Esophagus muscularis mucosa (tissue), 4 donors: ENCODE measurements around the gene NTN5. TPM values are rescaled to one million over a fixed set of nuclear protein-coding genes. Genes with fewer than 3 reads are reported as not detected.

ENCODE experiments used
- DNase-seq: peaks from one replicate; pipeline ENCODE4 v3.0.0-alpha.2; 2017; ENCODE audit errors: extremely low spot score
- H3K27ac ChIP-seq, 4 donors: fragments of 200-600 bp; sonication (generic); replicated peaks in 1 of 4; 1 replicate in 3 of 4; 2 replicates in 1 of 4; pipeline ENCODE4 v1.5.1; 2016 to 2019; ENCODE audit warnings: mild to moderate bottlenecking in 1 of 4
- H3K27me3 ChIP-seq, 4 donors: fragments of 200-600 bp; sonication (generic); one replicate each; pipeline versions ENCODE4 v1.5.1 to v1.6.0; 2016 to 2019
- H3K36me3 ChIP-seq, 4 donors: fragments of 200-600 bp; sonication (generic); one replicate each; pipeline ENCODE4 v1.5.1; 2016 to 2019
- H3K4me1 ChIP-seq, 4 donors: fragments of 200-600 bp; sonication (generic); one replicate each; pipeline ENCODE4 v1.5.1; 2016 to 2019
- H3K4me3 ChIP-seq, 4 donors: fragments of 200-600 bp; sonication (generic); 1 replicate in 2 of 4; 2 replicates in 2 of 4; pipeline ENCODE4 v1.5.1; 2016 to 2019; ENCODE audit warnings: mild to moderate bottlenecking in 4 of 4, moderate library complexity in 1 of 4
- H3K9me3 ChIP-seq, 4 donors: fragments of 200-600 bp; sonication (generic); 1 replicate in 3 of 4; 2 replicates in 1 of 4; pipeline ENCODE4 v1.5.1; 2016 to 2019
- CTCF ChIP-seq, 3 experiments: fragments of 200-600 bp in 2 of 3; fragments of 450-650 bp in 1 of 3; sonication (generic) in 2 of 3; IDR thresholded peaks; one replicate each; pipeline ENCODE4 v1.5.1; 2017 to 2019; ENCODE audit warnings: antibody characterized with exemption in 3 of 3, mild to moderate bottlenecking in 2 of 3, moderate library complexity in 1 of 3
- EP300 ChIP-seq: sonication (generic); formaldehyde crosslinking; IDR thresholded peaks from one replicate; pipeline ENCODE4 v1.6.1; 2017; ENCODE audit warnings: antibody characterized with exemption
- POLR2A ChIP-seq: fragments of 450-650 bp; IDR thresholded peaks from one replicate; pipeline ENCODE4 v1.6.1; 2017; ENCODE audit warnings: antibody characterized with exemption, moderate library complexity, mild to moderate bottlenecking, low read depth
- POLR2AphosphoS5 ChIP-seq, 2 donors: sonication (generic); formaldehyde crosslinking; IDR thresholded peaks; one replicate each; pipeline ENCODE4 v1.6.1; 2017; ENCODE audit warnings: antibody characterized with exemption in 2 of 2
- WGBS: methylation state at CpG from one replicate; pipeline ENCODE4 v1.1.5; 2018; 5-methylcytosine and 5-hydroxymethylcytosine counted together
- intact Hi-C: fragments of 100-400 bp; cut with DNase I; formaldehyde crosslinking; loops from one replicate; pipeline ENCODE4 v1.15.1; 2023
- total RNA-seq, 4 donors: library from RNA; depleted of rRNA; stranded (reverse); fragments of >200 nt; gene quantifications; one replicate each; pipeline versions ENCODE4 v1.1.0 to v1.2.1, GENCODE V29; 2016

Gene NTN5
- total RNA-seq, 4 donors from 2014 or later: under 0.01 to 0.34 (median 0.17) TPM; not detected in 1

DNA sequence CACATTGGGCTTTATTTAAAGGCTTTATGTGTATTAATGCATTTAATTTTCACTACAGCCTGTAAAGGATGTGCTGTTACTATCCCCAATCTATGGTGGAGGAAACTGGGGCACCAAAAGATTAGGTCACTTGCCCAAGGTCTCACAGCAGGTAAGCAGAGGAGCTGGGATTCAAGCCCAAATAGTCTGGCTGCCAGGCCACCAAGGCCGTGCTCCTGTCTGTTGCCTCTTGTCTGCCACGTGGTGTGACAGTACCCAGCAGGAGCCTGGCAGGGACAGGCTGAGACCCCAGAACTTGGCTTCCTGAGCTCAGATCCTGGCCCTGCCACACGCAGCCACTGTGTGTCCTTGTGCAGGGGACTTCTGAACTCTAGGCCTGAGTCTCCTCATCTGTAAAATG, 4.5 kb downstream of the NTN5 start:
- 94% methylated on average over 3 of the region's 3 CpGs for WGBS
- Histone ChIP-seq H3K27me3 (no peaks in the 10 kb centered on the region), H3K36me3 (no peaks in the 10 kb centered on the region), H3K4me3 (no peak overlapping the region), H3K9me3 (no peaks in the 10 kb centered on the region), H3K4me1 (no peaks in the 10 kb centered on the region), H3K27ac (no peak overlapping the region)
- TF ChIP-seq POLR2A (no peak), POLR2AphosphoS5 (IDR thresholded peaks at IDR 0.05) (no peak), EP300 (no peak), CTCF (IDR thresholded peaks at IDR 0.05) (no peak)
- intact Hi-C loops: no loop called here
- DNase-seq: no peak

- TF ChIP-seq POLR2A (no peak), POLR2AphosphoS5 (IDR thresholded peaks at IDR 0.05) (no peak)
- intact Hi-C loops: no loop called here
- no peaks in the 10 kb centered on the region for H3K27me3 ChIP-seq
- no peak for DNase-seq
- no peaks in the 10 kb centered on the region for H3K36me3 ChIP-seq
- 79% methylated on average over 6 of the region's 6 CpGs for WGBS
- no peak overlapping the region for H3K4me3 ChIP-seq
- no peaks in the 10 kb centered on the region for H3K9me3 ChIP-seq
- H3K4me1 ChIP-seq: peaks cover 0 to 10% (median 8%) of the 10 kb centered on the region in 4 donors
- H3K27ac ChIP-seq: no peak overlapping the region
Observed at GRCh38 chr19:48665786-48666185, 7.0 kb downstream of the NTN5 start.

GRCh38 chr19:48664476-48664875, 8.3 kb downstream of the NTN5 start:
- H3K4me1 ChIP-seq: peaks cover 3 to 15% (median 14%) of the 10 kb centered on the region in 4 donors
- intact Hi-C loops: no loop called here
- TF ChIP-seq POLR2A (no peak), CTCF (IDR thresholded peaks at IDR 0.05) (no peak), EP300 (no peak), POLR2AphosphoS5 (IDR thresholded peaks at IDR 0.05) (no peak)
- no peaks in the 10 kb centered on the region for H3K36me3 ChIP-seq
- no peaks in the 10 kb centered on the region for H3K27me3 ChIP-seq
- no peak overlapping the region for H3K4me3 ChIP-seq
- H3K27ac ChIP-seq: no peak overlapping the region
- no peaks in the 10 kb centered on the region for H3K9me3 ChIP-seq
- WGBS: 84% methylated on average over 12 of the region's 14 CpGs
- DNase-seq: no peak

DNA sequence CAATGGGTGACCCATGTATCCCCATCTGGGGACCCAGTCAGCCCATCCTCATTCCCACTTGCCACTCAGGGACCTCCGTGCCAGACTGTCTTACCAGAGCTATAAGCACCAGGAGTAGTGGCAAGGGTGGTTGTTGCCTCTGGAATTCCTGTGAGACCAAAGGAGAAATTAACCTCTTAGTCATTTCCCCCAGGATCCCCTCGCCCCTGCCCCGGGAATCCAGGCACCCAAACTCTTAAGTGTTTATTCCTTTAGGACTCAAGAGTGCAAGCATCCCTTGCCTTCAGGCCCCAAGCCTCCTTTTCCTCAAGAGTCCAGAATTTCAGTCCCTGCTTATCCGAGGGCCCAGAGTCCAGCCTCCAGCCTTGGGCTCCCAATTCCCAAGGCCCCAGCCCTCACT, 9.2 kb downstream of the NTN5 start:
- TF ChIP-seq POLR2AphosphoS5 (IDR thresholded peaks at IDR 0.05): no peak
- Histone ChIP-seq H3K27me3 (no peaks in the 10 kb centered on the region), H3K9me3 (no peaks in the 10 kb centered on the region), H3K27ac (no peak overlapping the region), H3K4me1 (peaks cover 3 to 15% (median 14%) of the 10 kb centered on the region in 4 donors), H3K4me3 (no peak overlapping the region), H3K36me3 (no peaks in the 10 kb centered on the region)
- intact Hi-C loops: no loop called here
- WGBS: 98% methylated on average over 4 of the region's 4 CpGs
- no peak for DNase-seq

DNA sequence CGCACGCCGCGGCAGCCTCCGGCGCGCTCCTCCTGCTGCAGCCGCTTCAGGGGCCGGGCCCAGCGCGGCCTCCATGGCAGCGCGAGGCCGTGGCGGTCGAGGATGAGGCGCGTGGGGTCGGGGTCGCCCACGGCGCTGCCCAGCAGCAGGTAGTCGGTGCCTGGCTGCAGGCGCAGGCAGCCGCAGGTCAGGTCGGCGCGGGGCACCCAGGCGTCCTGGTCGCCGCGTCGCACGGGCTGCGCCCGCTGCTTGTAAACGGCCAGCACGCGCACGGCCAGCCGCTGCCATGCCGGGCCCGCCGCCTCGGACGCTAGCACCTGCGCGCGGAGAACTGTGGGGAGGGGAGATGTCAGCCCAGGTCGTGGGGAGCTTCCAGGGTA, 11.1 kb downstream of the NTN5 start:
- TF ChIP-seq POLR2AphosphoS5 (IDR thresholded peaks at IDR 0.05) (no peak), EP300 (no peak), CTCF (IDR thresholded peaks at IDR 0.05) (no peak), POLR2A (no peak)
- H3K27ac ChIP-seq: peak overlapping the region in 1 of 4 donors; percentile 52
- no peak overlapping the region for H3K4me3 ChIP-seq
- DNase-seq: no peak
- WGBS: 92% methylated on average over 43 of the region's 50 CpGs
- H3K4me1 ChIP-seq: peaks cover 3 to 15% (median 14%) of the 10 kb centered on the region in 4 donors
- no peaks in the 10 kb centered on the region for H3K9me3 ChIP-seq
- no peaks in the 10 kb centered on the region for H3K27me3 ChIP-seq
- H3K36me3 ChIP-seq: no peaks in the 10 kb centered on the region
- intact Hi-C loops: no loop called here
